Left lobe of liver (tissue), 2 donors: ENCODE data around the gene LRP5. TPM values are rescaled to one million over a fixed set of nuclear protein-coding genes. Genes with fewer than 3 reads are reported as not detected.
"Not testable (repeated sequence)": the region's sequence is repeated elsewhere in the genome, so short reads cannot be mapped to it uniquely, and the experiment has no call there.

Experiments used
- ATAC-seq: fragments of 200-7000 bp; cut with Tn5 transposase; one replicate; pipeline ENCODE4 v1.9.1; 2020; ENCODE audit warnings: mild to moderate bottlenecking, moderate library complexity
- DNase-seq: peaks from one replicate; pipeline ENCODE4 v3.0.0-alpha.2; 2020; ENCODE audit warnings: low spot score
- total RNA-seq: library from RNA; stranded (reverse); gene quantifications from one replicate; pipeline ENCODE4 v1.2.1, GENCODE V29; 2021
- donor health status: DM: no; HTN: no; CAD: no; lungs with moderate emphysema.
- donor health status: DM: no; HTN: yes; CAD: no.

Gene LRP5
- total RNA-seq, 1 donor from 2014 or later: 114 TPM

GRCh38 chr11:68385128-68385527 lies 72.7 kb downstream of the LRP5 start:
- no peak for ATAC-seq
- DNase-seq: no peak

GRCh38 chr11:68386331-68386978 lies 74.1 kb downstream of the LRP5 start:
- peak; percentile 64 for ATAC-seq
- peak; percentile 83 for DNase-seq

- DNase-seq (no peak), ATAC-seq (peak; percentile 29)
Observed at GRCh38 chr11:68387840-68388239, 75.4 kb downstream of the LRP5 start.

GRCh38 chr11:68388595-68389198 lies 76.3 kb downstream of the LRP5 start:
- ATAC-seq: peak; percentile 49
- DNase-seq: no peak

GRCh38 chr11:68390315-68390714 lies 77.9 kb downstream of the LRP5 start:
- no peak for ATAC-seq
- no peak for DNase-seq

- ATAC-seq: no peak
Observed at GRCh38 chr11:68392822-68393221, 80.4 kb downstream of the LRP5 start.

GRCh38 chr11:68396516-68396915 lies 84.1 kb downstream of the LRP5 start:
- no peak for ATAC-seq
- no peak for DNase-seq

More at GRCh38 chr11:68392822-68393221, 80.4 kb downstream of the LRP5 start:
- no peak for DNase-seq

GRCh38 chr11:68397256-68397655 lies 84.9 kb downstream of the LRP5 start:
- ATAC-seq (no peak), DNase-seq (no peak)

- ATAC-seq: peak; percentile 38
- DNase-seq: no peak
Observed at GRCh38 chr11:68398995-68399851, 86.8 kb downstream of the LRP5 start.

GRCh38 chr11:68399916-68400315 lies 87.5 kb downstream of the LRP5 start:
- ATAC-seq (no peak), DNase-seq (no peak)

GRCh38 chr11:68400584-68400983 lies 88.2 kb downstream of the LRP5 start:
- DNase-seq, ATAC-seq: not testable (repeated sequence)

- DNase-seq: no peak
- no peak for ATAC-seq
Observed at GRCh38 chr11:68401856-68402255, 89.5 kb downstream of the LRP5 start.

- ATAC-seq (peak; percentile 63), DNase-seq (no peak)
Observed at GRCh38 chr11:68402355-68403031, 90.1 kb downstream of the LRP5 start.

- DNase-seq (no peak), ATAC-seq (no peak)
Observed at GRCh38 chr11:68403424-68403823, 91.0 kb downstream of the LRP5 start.

GRCh38 chr11:68403831-68404230 lies 91.4 kb downstream of the LRP5 start:
- DNase-seq: no peak
- ATAC-seq: no peak

- ATAC-seq (peak; percentile 10), DNase-seq (no peak)
Observed at GRCh38 chr11:68406324-68407313, 94.2 kb downstream of the LRP5 start.

- DNase-seq: no peak
- no peak for ATAC-seq
Observed at GRCh38 chr11:68408512-68408911, 96.1 kb downstream of the LRP5 start.

- no peak for DNase-seq
- no peak for ATAC-seq
Observed at GRCh38 chr11:68409748-68410344, 97.5 kb downstream of the LRP5 start.

- ATAC-seq (peak; percentile 24), DNase-seq (no peak)
Observed at GRCh38 chr11:68411501-68411991, 99.2 kb downstream of the LRP5 start.
